ENCODE measurements around the gene TRIM52.

The TRIM52 gene

DNA sequence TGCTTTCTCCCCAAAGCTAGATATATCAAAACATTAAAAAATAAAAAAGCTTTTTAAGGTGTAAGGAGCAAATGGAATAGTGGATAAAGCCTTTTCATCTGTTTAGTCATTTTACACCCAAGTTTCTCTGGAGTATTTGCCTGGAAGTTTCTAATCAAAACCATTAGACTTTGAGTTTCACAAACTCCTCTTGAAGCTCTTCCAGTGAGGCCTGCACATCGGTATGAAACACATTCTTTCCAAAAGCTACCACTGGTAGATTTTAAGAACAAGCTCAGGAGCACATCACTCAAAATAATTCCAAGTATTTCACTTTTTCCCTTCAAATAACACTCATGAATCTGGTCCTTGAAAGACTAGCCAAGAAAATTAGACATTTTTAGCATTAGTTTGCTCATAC is 5.7 kb downstream of the TRIM52 start (continued):
- TF ChIP-seq, protein P1, sequence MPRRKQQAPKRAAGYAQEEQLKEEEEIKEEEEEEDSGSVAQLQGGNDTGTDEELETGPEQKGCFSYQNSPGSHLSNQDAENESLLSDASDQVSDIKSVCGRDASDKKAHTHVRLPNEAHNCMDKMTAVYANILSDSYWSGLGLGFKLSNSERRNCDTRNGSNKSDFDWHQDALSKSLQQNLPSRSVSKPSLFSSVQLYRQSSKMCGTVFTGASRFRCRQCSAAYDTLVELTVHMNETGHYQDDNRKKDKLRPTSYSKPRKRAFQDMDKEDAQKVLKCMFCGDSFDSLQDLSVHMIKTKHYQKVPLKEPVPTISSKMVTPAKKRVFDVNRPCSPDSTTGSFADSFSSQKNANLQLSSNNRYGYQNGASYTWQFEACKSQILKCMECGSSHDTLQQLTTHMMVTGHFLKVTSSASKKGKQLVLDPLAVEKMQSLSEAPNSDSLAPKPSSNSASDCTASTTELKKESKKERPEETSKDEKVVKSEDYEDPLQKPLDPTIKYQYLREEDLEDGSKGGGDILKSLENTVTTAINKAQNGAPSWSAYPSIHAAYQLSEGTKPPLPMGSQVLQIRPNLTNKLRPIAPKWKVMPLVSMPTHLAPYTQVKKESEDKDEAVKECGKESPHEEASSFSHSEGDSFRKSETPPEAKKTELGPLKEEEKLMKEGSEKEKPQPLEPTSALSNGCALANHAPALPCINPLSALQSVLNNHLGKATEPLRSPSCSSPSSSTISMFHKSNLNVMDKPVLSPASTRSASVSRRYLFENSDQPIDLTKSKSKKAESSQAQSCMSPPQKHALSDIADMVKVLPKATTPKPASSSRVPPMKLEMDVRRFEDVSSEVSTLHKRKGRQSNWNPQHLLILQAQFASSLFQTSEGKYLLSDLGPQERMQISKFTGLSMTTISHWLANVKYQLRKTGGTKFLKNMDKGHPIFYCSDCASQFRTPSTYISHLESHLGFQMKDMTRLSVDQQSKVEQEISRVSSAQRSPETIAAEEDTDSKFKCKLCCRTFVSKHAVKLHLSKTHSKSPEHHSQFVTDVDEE (CRISPR knock-in tag; IDR thresholded peaks at IDR 0.05): no peak

DNA sequence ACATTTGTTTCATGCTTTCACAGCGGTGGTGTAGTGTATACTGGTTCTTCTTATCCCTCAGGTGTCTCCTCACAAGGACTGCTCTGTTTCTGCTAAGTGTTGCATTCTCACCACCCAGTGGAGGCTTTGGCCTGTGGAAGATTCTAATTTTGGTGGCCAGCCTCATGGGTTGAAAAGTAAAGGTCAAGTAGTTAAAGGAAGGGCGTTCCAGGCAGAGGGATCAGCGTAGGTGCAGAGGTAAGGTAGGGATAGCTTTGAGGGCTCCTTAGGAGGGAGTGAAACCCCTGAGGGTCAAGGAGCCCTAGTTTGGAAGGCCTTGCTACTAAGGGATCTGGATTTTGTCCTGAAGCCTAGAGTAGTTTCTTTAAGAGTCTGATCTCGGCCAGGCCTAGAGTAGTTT is 12.7 kb downstream of the TRIM52 start:
- TF ChIP-seq CSDC2 (CRISPR knock-in tag; IDR thresholded peaks at IDR 0.05) (no peak), ESRRG (CRISPR knock-in tag; IDR thresholded peaks at IDR 0.05) (no peak), SNAI2 (CRISPR knock-in tag; IDR thresholded peaks at IDR 0.05) (no peak), ISL1 (CRISPR knock-in tag; IDR thresholded peaks at IDR 0.05) (no peak), ZFP3 (CRISPR knock-in tag; IDR thresholded peaks at IDR 0.05) (no peak), ZNF70 (CRISPR knock-in tag; IDR thresholded peaks at IDR 0.05) (no peak)
- ATAC-seq: no peak

DNA sequence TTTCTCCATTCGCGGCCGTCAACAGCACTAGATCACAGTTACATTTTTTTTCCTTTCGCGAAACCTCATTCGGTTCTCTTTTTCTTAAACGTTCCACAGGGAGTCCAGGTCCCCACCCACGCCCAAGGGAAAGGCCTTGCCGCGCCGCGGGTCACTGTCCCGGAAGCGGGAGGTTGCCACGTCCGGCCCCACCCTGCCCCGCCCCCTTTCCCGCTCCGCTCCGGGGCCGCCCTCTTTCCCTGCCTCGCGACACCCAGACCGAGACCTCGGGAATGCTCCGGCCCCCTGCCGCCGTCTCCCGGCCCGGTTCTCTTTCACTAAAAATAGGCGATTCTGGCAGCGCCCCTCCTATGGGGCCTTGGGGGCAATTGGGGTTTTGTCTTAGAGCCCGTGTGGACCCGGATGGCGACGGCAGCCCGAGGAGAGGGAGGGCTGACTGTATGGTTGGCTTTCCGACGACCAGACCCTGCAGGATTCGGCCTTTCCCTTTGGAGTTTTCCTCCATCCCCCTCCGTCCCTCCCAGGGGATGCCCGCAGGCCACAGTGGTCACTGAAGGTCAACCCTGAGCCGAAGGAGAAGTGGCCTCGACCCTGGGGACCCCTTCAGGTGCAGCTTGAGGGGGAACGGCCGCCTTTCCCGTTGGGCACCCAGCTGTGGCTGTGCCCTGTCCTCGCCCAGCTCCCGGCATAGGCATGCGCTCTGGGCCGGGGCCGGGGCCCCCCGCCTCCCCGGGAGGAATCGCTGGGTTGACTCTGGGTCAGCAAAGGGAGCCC is 14.5 kb downstream of the TRIM52 start:
- ATAC-seq: peak; percentile 78
- TF ChIP-seq OSR1 (CRISPR knock-in tag; IDR thresholded peaks at IDR 0.05) (no peak), GLIS3 (CRISPR knock-in tag; IDR thresholded peaks at IDR 0.05) (no peak), BACH2 (CRISPR knock-in tag; IDR thresholded peaks at IDR 0.05; ENCODE audit: borderline replicate concordance) (no peak), ESRRG (CRISPR knock-in tag; IDR thresholded peaks at IDR 0.05) (no peak), ZFP3 (CRISPR knock-in tag; IDR thresholded peaks at IDR 0.05) (no peak), SNAI2 (CRISPR knock-in tag; IDR thresholded peaks at IDR 0.05) (no peak), RARB (CRISPR knock-in tag; IDR thresholded peaks at IDR 0.05) (no peak), ARNTL (CRISPR knock-in tag; IDR thresholded peaks at IDR 0.05; ENCODE audit: borderline replicate concordance, low read depth) (no peak), ZC3H10 (CRISPR knock-in tag; IDR thresholded peaks at IDR 0.05) (no peak), TOX (CRISPR knock-in tag; IDR thresholded peaks at IDR 0.05; ENCODE audit: borderline replicate concordance) (no peak), PPARA (CRISPR knock-in tag; IDR thresholded peaks at IDR 0.05; ENCODE audit: borderline replicate concordance) (no peak), TCF4 (CRISPR knock-in tag; IDR thresholded peaks at IDR 0.05; ENCODE audit: borderline replicate concordance) (no peak), CSDC2 (CRISPR knock-in tag; IDR thresholded peaks at IDR 0.05) (no peak)
- TF ChIP-seq, protein P2, sequence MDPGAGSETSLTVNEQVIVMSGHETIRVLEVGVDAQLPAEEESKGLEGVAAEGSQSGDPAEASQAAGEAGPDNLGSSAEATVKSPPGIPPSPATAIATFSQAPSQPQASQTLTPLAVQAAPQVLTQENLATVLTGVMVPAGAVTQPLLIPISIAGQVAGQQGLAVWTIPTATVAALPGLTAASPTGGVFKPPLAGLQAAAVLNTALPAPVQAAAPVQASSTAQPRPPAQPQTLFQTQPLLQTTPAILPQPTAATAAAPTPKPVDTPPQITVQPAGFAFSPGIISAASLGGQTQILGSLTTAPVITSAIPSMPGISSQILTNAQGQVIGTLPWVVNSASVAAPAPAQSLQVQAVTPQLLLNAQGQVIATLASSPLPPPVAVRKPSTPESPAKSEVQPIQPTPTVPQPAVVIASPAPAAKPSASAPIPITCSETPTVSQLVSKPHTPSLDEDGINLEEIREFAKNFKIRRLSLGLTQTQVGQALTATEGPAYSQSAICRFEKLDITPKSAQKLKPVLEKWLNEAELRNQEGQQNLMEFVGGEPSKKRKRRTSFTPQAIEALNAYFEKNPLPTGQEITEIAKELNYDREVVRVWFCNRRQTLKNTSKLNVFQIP (CRISPR knock-in tag; IDR thresholded peaks at IDR 0.05; ENCODE audit: borderline replicate concordance, low read depth): no peak
- TF ChIP-seq, protein P3, sequence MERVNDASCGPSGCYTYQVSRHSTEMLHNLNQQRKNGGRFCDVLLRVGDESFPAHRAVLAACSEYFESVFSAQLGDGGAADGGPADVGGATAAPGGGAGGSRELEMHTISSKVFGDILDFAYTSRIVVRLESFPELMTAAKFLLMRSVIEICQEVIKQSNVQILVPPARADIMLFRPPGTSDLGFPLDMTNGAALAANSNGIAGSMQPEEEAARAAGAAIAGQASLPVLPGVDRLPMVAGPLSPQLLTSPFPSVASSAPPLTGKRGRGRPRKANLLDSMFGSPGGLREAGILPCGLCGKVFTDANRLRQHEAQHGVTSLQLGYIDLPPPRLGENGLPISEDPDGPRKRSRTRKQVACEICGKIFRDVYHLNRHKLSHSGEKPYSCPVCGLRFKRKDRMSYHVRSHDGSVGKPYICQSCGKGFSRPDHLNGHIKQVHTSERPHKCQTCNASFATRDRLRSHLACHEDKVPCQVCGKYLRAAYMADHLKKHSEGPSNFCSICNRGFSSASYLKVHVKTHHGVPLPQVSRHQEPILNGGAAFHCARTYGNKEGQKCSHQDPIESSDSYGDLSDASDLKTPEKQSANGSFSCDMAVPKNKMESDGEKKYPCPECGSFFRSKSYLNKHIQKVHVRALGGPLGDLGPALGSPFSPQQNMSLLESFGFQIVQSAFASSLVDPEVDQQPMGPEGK (CRISPR knock-in tag; IDR thresholded peaks at IDR 0.05; ENCODE audit: borderline replicate concordance): no peak
- TF ChIP-seq, protein P4, sequence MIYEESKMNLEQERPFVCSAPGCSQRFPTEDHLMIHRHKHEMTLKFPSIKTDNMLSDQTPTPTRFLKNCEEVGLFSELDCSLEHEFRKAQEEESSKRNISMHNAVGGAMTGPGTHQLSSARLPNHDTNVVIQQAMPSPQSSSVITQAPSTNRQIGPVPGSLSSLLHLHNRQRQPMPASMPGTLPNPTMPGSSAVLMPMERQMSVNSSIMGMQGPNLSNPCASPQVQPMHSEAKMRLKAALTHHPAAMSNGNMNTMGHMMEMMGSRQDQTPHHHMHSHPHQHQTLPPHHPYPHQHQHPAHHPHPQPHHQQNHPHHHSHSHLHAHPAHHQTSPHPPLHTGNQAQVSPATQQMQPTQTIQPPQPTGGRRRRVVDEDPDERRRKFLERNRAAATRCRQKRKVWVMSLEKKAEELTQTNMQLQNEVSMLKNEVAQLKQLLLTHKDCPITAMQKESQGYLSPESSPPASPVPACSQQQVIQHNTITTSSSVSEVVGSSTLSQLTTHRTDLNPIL (CRISPR knock-in tag; IDR thresholded peaks at IDR 0.05; ENCODE audit: low read depth): no peak

DNA sequence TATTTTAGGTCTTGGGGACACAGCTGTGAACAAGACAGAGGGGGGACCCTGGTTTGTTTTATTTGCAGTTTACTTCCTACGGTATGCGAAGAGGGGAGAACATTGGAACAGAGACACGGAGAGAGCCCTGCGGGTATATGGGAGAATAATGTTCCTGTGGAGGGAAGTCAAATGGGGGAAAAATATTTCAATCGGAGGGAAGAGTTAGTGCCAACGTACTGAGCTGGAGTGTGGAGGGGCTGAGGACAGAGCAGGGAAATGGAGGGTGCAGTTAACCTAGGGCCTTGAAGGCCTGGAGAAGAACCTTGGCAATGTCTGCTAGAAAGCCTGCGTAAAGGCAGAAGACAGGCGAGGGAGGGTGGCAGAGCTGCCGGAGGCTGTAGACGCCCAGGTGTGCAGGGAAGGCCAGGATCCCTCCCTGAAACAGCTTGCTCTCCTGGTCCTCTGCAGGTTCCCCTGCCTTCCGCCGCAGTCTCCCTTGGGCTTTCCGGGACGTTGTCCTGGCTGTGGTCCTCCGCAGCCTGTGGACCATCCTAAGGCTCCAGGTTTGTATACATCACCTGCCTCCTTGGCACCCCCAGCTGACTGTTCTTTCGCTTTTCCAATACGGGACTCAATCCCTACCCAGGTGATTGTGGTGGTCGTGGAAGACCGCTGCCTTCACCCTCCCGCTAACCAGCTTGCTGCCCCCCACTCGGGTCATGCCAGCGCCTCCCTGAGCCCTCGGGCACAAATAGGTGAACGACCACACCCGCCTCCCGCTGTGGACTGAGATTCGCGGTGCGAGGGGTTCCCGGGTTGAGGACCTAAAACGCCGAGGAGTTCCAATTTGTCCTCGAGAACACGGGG is 15.3 kb downstream of the TRIM52 start:
- TF ChIP-seq ZC3H10 (CRISPR knock-in tag; IDR thresholded peaks at IDR 0.05) (no peak), ARNTL (CRISPR knock-in tag; IDR thresholded peaks at IDR 0.05; ENCODE audit: borderline replicate concordance, low read depth) (no peak), PPARA (CRISPR knock-in tag; IDR thresholded peaks at IDR 0.05; ENCODE audit: borderline replicate concordance) (no peak), BACH2 (CRISPR knock-in tag; IDR thresholded peaks at IDR 0.05; ENCODE audit: borderline replicate concordance) (no peak), TCF4 (CRISPR knock-in tag; IDR thresholded peaks at IDR 0.05; ENCODE audit: borderline replicate concordance) (no peak), TOX (CRISPR knock-in tag; IDR thresholded peaks at IDR 0.05; ENCODE audit: borderline replicate concordance) (no peak), GLIS3 (CRISPR knock-in tag; IDR thresholded peaks at IDR 0.05) (no peak), ZNF565 (CRISPR knock-in tag; conservative IDR thresholded peaks at IDR 0.05; ENCODE audit: low read depth) (no peak)
- TF ChIP-seq, protein P3 (CRISPR knock-in tag; IDR thresholded peaks at IDR 0.05; ENCODE audit: borderline replicate concordance): no peak
- ATAC-seq: no peak
